GM23248 (cell line): ENCODE data around the gene LAPTM5. TPM values are rescaled to one million over a fixed set of nuclear protein-coding genes. Genes with fewer than 3 reads are reported as not detected.

Experiments used
- DNase-seq: peaks from one replicate; pipeline ENCODE4 v3.0.0-alpha.2; 2015
- H2AFZ ChIP-seq: fragments of 200-600 bp; sonication (generic); 2 replicates; pipeline ENCODE4 v1.6.1; 2016; ENCODE audit warnings: antibody characterized with exemption
- H3F3A ChIP-seq: fragments of 200-600 bp; sonication (generic); 2 replicates; pipeline ENCODE4 v1.6.1; 2016; ENCODE audit warnings: mild to moderate bottlenecking, antibody characterized with exemption, mixed run types; ENCODE audit not compliant: insufficient read depth
- H3K27ac ChIP-seq: fragments of 200-600 bp; sonication (generic); 2 replicates; pipeline ENCODE4 v1.5.1; 2016; ENCODE audit warnings: mild to moderate bottlenecking
- H3K27me3 ChIP-seq: fragments of 200-600 bp; sonication (generic); replicated peaks from 2 replicates; pipeline ENCODE4 v1.6.1; 2016; ENCODE audit warnings: mild to moderate bottlenecking; ENCODE audit not compliant: insufficient read depth
- H3K36me3 ChIP-seq: fragments of 200-600 bp; sonication (generic); 2 replicates; pipeline ENCODE4 v1.6.1; 2016; ENCODE audit warnings: low read depth, mild to moderate bottlenecking
- H3K4me1 ChIP-seq: fragments of 200-600 bp; sonication (generic); 2 replicates; pipeline ENCODE4 v1.6.1; 2016; ENCODE audit warnings: mild to moderate bottlenecking; ENCODE audit not compliant: insufficient read depth
- H3K4me2 ChIP-seq: fragments of 200-600 bp; sonication (generic); one replicate; pipeline ENCODE4 v1.6.1; 2016; ENCODE audit warnings: mild to moderate bottlenecking; ENCODE audit not compliant: unreplicated experiment
- H3K4me3 ChIP-seq: fragments of 200-600 bp; sonication (generic); 2 replicates; pipeline ENCODE4 v1.5.1; 2016; ENCODE audit warnings: mild to moderate bottlenecking
- H3K79me2 ChIP-seq: fragments of 200-600 bp; sonication (generic); 2 replicates; pipeline ENCODE4 v1.6.1; 2016; ENCODE audit warnings: mild to moderate bottlenecking; ENCODE audit not compliant: insufficient read depth
- H3K9ac ChIP-seq: fragments of 200-600 bp; sonication (generic); 2 replicates; pipeline ENCODE4 v1.6.1; 2016; ENCODE audit warnings: mild to moderate bottlenecking
- H3K9me2 ChIP-seq: fragments of 200-600 bp; sonication (generic); 2 replicates; pipeline ENCODE4 v1.6.1; 2016; ENCODE audit warnings: mixed run types, mild to moderate bottlenecking, moderate library complexity; ENCODE audit not compliant: insufficient read depth
- H3K9me3 ChIP-seq: fragments of 200-600 bp; sonication (generic); one replicate; pipeline ENCODE4 v1.6.1; 2017; ENCODE audit warnings: low read depth
- H4K20me1 ChIP-seq: fragments of 200-600 bp; sonication (generic); 2 replicates; pipeline ENCODE4 v1.6.0; 2016; ENCODE audit not compliant: insufficient read depth
- EZH2 ChIP-seq: fragments of 200-600 bp; sonication (generic); IDR thresholded peaks from 2 replicates; pipeline ENCODE4 v1.6.1; 2018; ENCODE audit warnings: antibody characterized with exemption, mild to moderate bottlenecking; ENCODE audit not compliant: insufficient read depth, poor library complexity, severe bottlenecking
- EZH2phosphoT487 ChIP-seq: fragments of 200-600 bp; sonication (generic); IDR thresholded peaks from 2 replicates; pipeline ENCODE4 v1.6.1; 2018; ENCODE audit warnings: antibody characterized with exemption, moderate library complexity, mild to moderate bottlenecking, low read depth; ENCODE audit not compliant: insufficient read depth
- WGBS, 2 experiments: methylation state at CpG; one replicate each; pipeline ENCODE4 v1.1.6; 2015 to 2017; ENCODE audit warnings: low lambda C conversion rate in 2 of 2, low coverage in 1 of 2; ENCODE audit errors: missing lambda C conversion rate in 2 of 2; 5-methylcytosine and 5-hydroxymethylcytosine counted together
- in situ Hi-C: fragments of 300-500 bp; cut with MboI; formaldehyde crosslinking; loops from 2 replicates; pipeline ENCODE4 v1.15.0; 2020
- polyA plus RNA-seq: library from polyadenylated mRNA; unstranded; fragments of >200 nt; fragmentation: Nextera tagmentation; extraction: Ambion mirVana; gene quantifications from 2 replicates; pipeline ENCODE4 v1.2.1, GENCODE V29; 2016
- total RNA-seq: library from RNA; depleted of rRNA; stranded (reverse); fragments of >200 nt; shearing (Covaris generic); gene quantifications from 2 replicates; pipeline ENCODE4 v1.2.3, GENCODE V29; 2014

LAPTM5 gene
- total and polyA plus RNA-seq, 2 experiments from 2014 or later, result 0.36 TPM; not detected in 1

DNA sequence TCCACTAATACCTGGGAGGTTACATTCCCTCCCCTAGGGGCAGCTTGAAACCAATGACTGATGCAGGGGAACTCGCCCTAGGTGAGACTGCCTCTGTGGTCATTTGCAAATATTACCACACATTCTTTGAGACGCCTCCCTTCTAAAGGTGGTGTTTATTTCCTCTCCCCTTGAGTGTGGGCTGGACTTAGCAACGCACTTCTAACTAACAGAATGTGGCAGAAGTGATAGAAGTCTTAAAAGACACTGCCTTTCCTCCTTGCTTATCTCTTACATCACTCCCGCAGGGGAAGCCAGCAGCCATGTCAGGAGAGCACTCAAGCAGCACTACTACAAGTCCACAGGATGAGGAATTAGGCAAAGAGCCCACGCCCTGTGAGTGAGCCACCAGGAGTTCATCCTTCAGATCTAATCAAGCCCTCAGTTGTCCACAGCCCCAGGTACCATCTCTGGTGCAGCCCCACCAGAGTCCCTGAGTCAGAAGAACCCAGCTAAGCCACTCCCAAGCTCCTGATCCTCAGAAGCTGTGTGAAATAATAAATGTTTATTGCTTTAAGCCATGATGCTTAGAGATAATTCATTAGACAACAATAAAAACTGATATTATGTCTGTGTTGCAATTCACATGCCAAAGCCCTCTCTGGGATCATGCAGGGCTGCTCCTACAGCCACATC lies 19.4 kb downstream of the LAPTM5 start:
- Histone ChIP-seq H4K20me1 (no peaks in the 10 kb centered on the region), H3K27me3 (no peaks in the 10 kb centered on the region; the same call in 1 of the 2 replicates), H3K9me2 (no peaks in the 10 kb centered on the region), H3K79me2 (no peaks in the 10 kb centered on the region), H3K4me3 (no peak overlapping the region), H3F3A (no peaks in the 10 kb centered on the region), H3K4me2 (no peak overlapping the region), H3K27ac (no peak overlapping the region), H3K9me3 (no peaks in the 10 kb centered on the region), H3K4me1 (no peaks in the 10 kb centered on the region), H2AFZ (no peak overlapping the region), H3K9ac (no peak overlapping the region), H3K36me3 (no peaks in the 10 kb centered on the region)
- TF ChIP-seq EZH2phosphoT487, result no peak
- no peak for TF ChIP-seq EZH2
- in situ Hi-C loops, result no loop called here
- 54 to 55% methylated on average over 5 of the region's 5 CpGs for WGBS, 2 experiments
- no peak for DNase-seq

DNA sequence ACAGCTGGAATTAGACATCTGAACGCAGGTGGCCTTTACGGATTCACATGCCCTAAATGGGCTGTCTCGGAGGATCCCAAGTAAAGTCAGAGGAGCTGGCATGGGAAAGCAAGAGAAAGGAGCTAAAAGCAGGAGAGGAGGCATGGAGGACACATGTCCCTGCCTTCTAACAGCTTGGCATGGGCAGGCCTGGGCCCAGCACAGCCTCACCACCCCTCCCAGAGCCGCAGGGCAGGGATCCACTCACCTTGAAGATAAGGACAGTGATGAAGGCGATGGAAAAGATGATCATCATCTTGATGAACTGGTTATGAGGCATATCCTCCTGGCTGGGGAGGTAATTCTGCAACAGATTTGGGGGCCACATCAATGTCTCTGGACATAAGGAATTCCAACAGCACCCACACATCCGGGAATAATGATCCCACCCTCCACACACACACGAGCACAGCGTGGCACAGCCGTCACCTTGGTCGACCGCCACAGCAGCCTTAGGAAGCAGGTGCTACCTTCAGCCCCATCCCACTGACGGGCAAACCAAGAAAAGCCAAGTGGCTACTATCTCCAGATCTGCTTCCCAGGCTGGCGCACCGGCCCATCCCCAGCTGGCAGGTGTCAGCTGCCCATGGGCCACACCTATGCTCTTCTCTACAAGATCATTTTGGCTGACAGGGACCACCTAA lies 20.1 kb downstream of the LAPTM5 start:
- Histone ChIP-seq H3K4me1 (no peaks in the 10 kb centered on the region), H3F3A (no peaks in the 10 kb centered on the region), H3K27me3 (no peaks in the 10 kb centered on the region; the same call in 1 of the 2 replicates), H2AFZ (no peak overlapping the region), H3K9me2 (no peaks in the 10 kb centered on the region), H3K79me2 (no peaks in the 10 kb centered on the region), H3K9ac (no peak overlapping the region), H3K9me3 (no peaks in the 10 kb centered on the region), H4K20me1 (no peaks in the 10 kb centered on the region), H3K4me3 (no peak overlapping the region), H3K36me3 (no peaks in the 10 kb centered on the region), H3K27ac (no peak overlapping the region), H3K4me2 (no peak overlapping the region)
- 73 to 77% methylated on average over 14 of the region's 14 CpGs for WGBS, 2 experiments
- no peak for DNase-seq
- in situ Hi-C loops, result no loop called here
- TF ChIP-seq EZH2phosphoT487 (no peak), EZH2 (no peak)

DNA sequence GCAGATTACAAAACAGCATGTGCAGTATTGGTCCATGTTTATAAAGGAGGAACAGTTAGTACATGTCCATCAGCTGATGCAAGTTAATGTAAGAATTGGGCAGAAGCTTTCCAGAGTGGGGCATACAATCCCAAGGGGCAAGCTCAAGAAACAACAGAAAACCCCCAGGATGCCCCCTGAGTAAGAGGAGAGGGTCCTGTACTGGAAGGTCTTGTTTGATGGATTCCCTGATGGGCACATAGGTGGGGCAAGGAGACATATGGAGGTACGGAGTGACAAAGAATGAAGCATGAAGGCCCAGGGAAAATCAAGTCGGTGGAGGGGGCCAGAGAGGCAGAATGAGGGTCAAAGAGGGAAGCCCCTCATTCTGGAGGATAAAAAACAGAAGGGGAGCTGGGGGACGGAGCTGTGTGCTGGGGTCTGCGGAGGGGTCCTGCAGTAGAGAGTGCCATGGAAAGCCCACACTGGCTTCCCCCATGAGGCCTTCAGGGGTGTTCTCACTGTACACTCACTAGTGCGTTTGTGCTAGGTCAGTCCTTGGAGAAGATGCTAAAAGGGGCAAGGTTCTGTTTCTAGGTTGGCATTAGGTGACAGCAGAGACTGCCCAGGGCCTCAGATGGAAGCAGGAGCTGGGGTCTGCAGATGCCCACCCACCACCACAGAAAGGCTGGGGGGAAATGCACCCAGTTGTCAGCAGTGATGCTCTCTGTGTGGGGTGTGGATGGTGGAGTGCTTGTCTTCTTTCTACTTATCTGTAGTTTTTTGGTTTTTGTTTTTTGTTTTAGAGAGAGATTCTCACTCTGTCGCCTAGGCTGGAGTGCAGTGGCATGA lies 21.7 kb downstream of the LAPTM5 start:
- no peak overlapping the region for H2AFZ ChIP-seq
- 51 to 53% methylated on average over 6 of the region's 6 CpGs for WGBS, 2 experiments
- H3K4me2 ChIP-seq, result no peak overlapping the region
- H3K27me3 ChIP-seq, result peaks cover 5% of the 10 kb centered on the region
- H3K27ac ChIP-seq, result no peak overlapping the region
- no peak for DNase-seq
- no peaks in the 10 kb centered on the region for H3K4me1 ChIP-seq
- TF ChIP-seq EZH2phosphoT487 (no peak), EZH2 (no peak)
- no peaks in the 10 kb centered on the region for H3K36me3 ChIP-seq
- in situ Hi-C loops, result no loop called here
- H3F3A ChIP-seq, result no peaks in the 10 kb centered on the region
- H4K20me1 ChIP-seq, result no peaks in the 10 kb centered on the region
- no peak overlapping the region for H3K4me3 ChIP-seq
- no peak overlapping the region for H3K9ac ChIP-seq
- no peaks in the 10 kb centered on the region for H3K79me2 ChIP-seq
- no peaks in the 10 kb centered on the region for H3K9me3 ChIP-seq
- no peaks in the 10 kb centered on the region for H3K9me2 ChIP-seq

DNA sequence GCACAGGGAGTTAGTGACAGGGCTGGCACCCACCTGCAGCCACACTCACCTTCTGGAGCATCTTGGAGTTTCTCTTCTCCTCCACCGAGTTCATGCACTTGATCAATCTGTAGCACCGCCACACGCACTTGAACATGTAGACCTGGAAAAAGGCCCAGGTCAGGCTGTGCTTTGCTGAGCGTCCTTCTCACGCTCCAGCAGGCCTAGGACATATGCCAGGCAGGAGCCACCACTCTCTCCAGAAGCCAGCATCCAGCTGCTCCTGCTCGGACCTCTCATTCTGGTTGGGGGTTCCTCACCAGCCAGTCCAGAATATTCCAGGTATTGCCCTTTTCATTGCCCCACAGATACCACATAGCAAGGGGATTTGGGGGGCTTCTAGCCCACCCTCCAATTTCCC lies 22.4 kb downstream of the LAPTM5 start:
- no peaks in the 10 kb centered on the region for H3K4me1 ChIP-seq
- DNase-seq, result no peak
- 47 to 55% methylated on average over 6 of the region's 6 CpGs for WGBS, 2 experiments
- H3K9me3 ChIP-seq, result no peaks in the 10 kb centered on the region
- in situ Hi-C loops, result no loop called here
- H3K27me3 ChIP-seq, result peaks cover 6% of the 10 kb centered on the region
- no peaks in the 10 kb centered on the region for H4K20me1 ChIP-seq
- H3K9me2 ChIP-seq, result no peaks in the 10 kb centered on the region
- TF ChIP-seq EZH2phosphoT487 (no peak), EZH2 (no peak)
- no peak overlapping the region for H3K9ac ChIP-seq
- H3K36me3 ChIP-seq, result no peaks in the 10 kb centered on the region
- H3K27ac ChIP-seq, result no peak overlapping the region
- H3K4me3 ChIP-seq, result no peak overlapping the region
- no peak overlapping the region for H2AFZ ChIP-seq
- H3K4me2 ChIP-seq, result no peak overlapping the region
- H3F3A ChIP-seq, result no peaks in the 10 kb centered on the region
- H3K79me2 ChIP-seq, result no peaks in the 10 kb centered on the region
